ENCODE data around the gene UBE2G2. TPM values are rescaled to one million over a fixed set of nuclear protein-coding genes. Genes with fewer than 3 reads are reported as not detected.

The UBE2G2 gene
- polyA plus RNA-seq, 1 donor from 2014 or later = 127 TPM

- Histone ChIP-seq H2AFZ (ENCODE audit: low read depth, low read length) (no peak overlapping the region), H3K9me2 (ENCODE audit: insufficient read depth, low read length) (no peaks in the 10 kb centered on the region), H3K4me2 (ENCODE audit: low read length) (no peak overlapping the region), H3K79me2 (replicated peaks; ENCODE audit: insufficient read depth, low read length) (no peaks in the 10 kb centered on the region), H3F3A (ENCODE audit: insufficient read depth, low read length, poor library complexity, severe bottlenecking) (no peaks in the 10 kb centered on the region), H3K4me3 (ENCODE audit: low read length) (no peak overlapping the region), H3K9ac (ENCODE audit: low read length) (no peak overlapping the region), H3K9me3 (ENCODE audit: low read length) (no peaks in the 10 kb centered on the region), H3K27me3 (ENCODE audit: insufficient read depth, low read depth, low read length) (no peaks in the 10 kb centered on the region), H4K20me1 (ENCODE audit: insufficient read depth) (no peaks in the 10 kb centered on the region), H3K36me3 (ENCODE audit: insufficient read depth, low read length) (no peaks in the 10 kb centered on the region), H3K27ac (ENCODE audit: low read length) (no peak overlapping the region)
- peak; percentile 11 for TF ChIP-seq RAD21 (conservative IDR thresholded peaks at IDR 0.05)
- no peak for TF ChIP-seq POLR2AphosphoS5 (IDR thresholded peaks at IDR 0.05)
- peak; percentile 52 for TF ChIP-seq CTCF (IDR thresholded peaks at IDR 0.05; ENCODE audit: poor library complexity, severe bottlenecking)
- TF ChIP-seq EZH2 (IDR thresholded peaks at IDR 0.05; ENCODE audit: borderline replicate concordance, insufficient read depth, low read length, poor library complexity, severe bottlenecking) = no peak
Observed at GRCh38 chr21:44761011-44761729, 40.5 kb downstream of the UBE2G2 start.

GRCh38 chr21:44760376-44760775 lies 41.2 kb downstream of the UBE2G2 start:
- no peaks in the 10 kb centered on the region for H3F3A ChIP-seq (ENCODE audit: insufficient read depth, low read length, poor library complexity, severe bottlenecking)
- no peak for TF ChIP-seq RAD21 (conservative IDR thresholded peaks at IDR 0.05)
- TF ChIP-seq MXI1 (conservative IDR thresholded peaks at IDR 0.05; ENCODE audit: poor library complexity, severe bottlenecking) = no peak
- TF ChIP-seq EP300 (conservative IDR thresholded peaks at IDR 0.05; ENCODE audit: poor library complexity, severe bottlenecking) = no peak
- no peak for TF ChIP-seq TAF1 (IDR thresholded peaks at IDR 0.05; ENCODE audit: low read depth)
- no peak for TF ChIP-seq REST (IDR thresholded peaks at IDR 0.05; ENCODE audit: borderline replicate concordance)
- TF ChIP-seq CTCF (IDR thresholded peaks at IDR 0.05; ENCODE audit: poor library complexity, severe bottlenecking) = no peak
- TF ChIP-seq SMC3 (conservative IDR thresholded peaks at IDR 0.05; ENCODE audit: poor library complexity) = no peak
- TF ChIP-seq POLR2AphosphoS5 (IDR thresholded peaks at IDR 0.05) = no peak
- no peak for TF ChIP-seq EZH2 (IDR thresholded peaks at IDR 0.05; ENCODE audit: borderline replicate concordance, insufficient read depth, low read length, poor library complexity, severe bottlenecking)

More at GRCh38 chr21:44760376-44760775, 41.2 kb downstream of the UBE2G2 start:
- no peaks in the 10 kb centered on the region for H3K9me2 ChIP-seq (ENCODE audit: insufficient read depth, low read length)
- H3K9ac ChIP-seq (ENCODE audit: low read length) = no peak overlapping the region
- no peaks in the 10 kb centered on the region for H3K9me3 ChIP-seq (ENCODE audit: low read length)
- no peaks in the 10 kb centered on the region for H3K36me3 ChIP-seq (ENCODE audit: insufficient read depth, low read length)
- no peaks in the 10 kb centered on the region for H3K27me3 ChIP-seq (ENCODE audit: insufficient read depth, low read depth, low read length)
- H3K4me3 ChIP-seq (ENCODE audit: low read length) = no peak overlapping the region
- no peak overlapping the region for H3K27ac ChIP-seq (ENCODE audit: low read length)
- H3K79me2 ChIP-seq (replicated peaks; ENCODE audit: insufficient read depth, low read length) = no peaks in the 10 kb centered on the region
- no peak overlapping the region for H2AFZ ChIP-seq (ENCODE audit: low read depth, low read length)
- H4K20me1 ChIP-seq (ENCODE audit: insufficient read depth) = no peaks in the 10 kb centered on the region
- no peak overlapping the region for H3K4me2 ChIP-seq (ENCODE audit: low read length)

Data from neural cell (in vitro differentiated cells).